MM.1S (cell line): ENCODE data around the gene SSU72.

Source experiments
- DNase-seq: peaks from one replicate; pipeline ENCODE4 v3.0.0-alpha.2; 2015
- H2AFZ ChIP-seq: fragments of 300-600 bp; sonication (generic); 2 replicates; pipeline ENCODE4 v1.6.0; 2016; ENCODE audit warnings: antibody characterized with exemption, low read length
- H3F3A ChIP-seq: fragments of 300-600 bp; sonication (generic); 2 replicates; pipeline ENCODE4 v1.6.1; 2016; ENCODE audit warnings: mild to moderate bottlenecking, antibody characterized with exemption, low read length, moderate library complexity, mixed read lengths; ENCODE audit not compliant: insufficient read depth
- H3K27ac ChIP-seq: fragments of 300-600 bp; sonication (generic); 2 replicates; pipeline ENCODE4 v1.5.1; 2016; ENCODE audit warnings: mild to moderate bottlenecking, low read length
- H3K27me3 ChIP-seq: fragments of 300-600 bp; sonication (generic); replicated peaks from 2 replicates; pipeline ENCODE4 v1.6.0; 2016; ENCODE audit warnings: low read length; ENCODE audit not compliant: insufficient read depth
- H3K36me3 ChIP-seq: fragments of 300-600 bp; sonication (generic); replicated peaks from 2 replicates; pipeline ENCODE4 v1.6.1; 2016; ENCODE audit warnings: mild to moderate bottlenecking, low read length, mixed read lengths; ENCODE audit not compliant: insufficient read depth
- H3K4me1 ChIP-seq: fragments of 300-600 bp; sonication (generic); 2 replicates; pipeline ENCODE4 v1.6.1; 2016; ENCODE audit warnings: low read length, mixed read lengths
- H3K4me2 ChIP-seq: fragments of 300-600 bp; sonication (generic); 2 replicates; pipeline ENCODE4 v1.6.0; 2016; ENCODE audit warnings: low read depth, low read length
- H3K4me3 ChIP-seq: fragments of 300-600 bp; sonication (generic); 2 replicates; pipeline ENCODE4 v1.5.1; 2016; ENCODE audit warnings: low read length, mixed read lengths
- H3K79me2 ChIP-seq: fragments of 300-600 bp; sonication (generic); 2 replicates; pipeline ENCODE4 v1.6.1; 2016; ENCODE audit warnings: mixed run types, low read length, mixed read lengths
- H3K9ac ChIP-seq: fragments of 300-600 bp; sonication (generic); 2 replicates; pipeline ENCODE4 v1.6.1; 2016; ENCODE audit warnings: low read length, mixed read lengths
- H3K9me2 ChIP-seq: fragments of 300-600 bp; sonication (generic); replicated peaks from 2 replicates; pipeline ENCODE4 v1.6.1; 2016; ENCODE audit warnings: mild to moderate bottlenecking, low read length, mixed read lengths; ENCODE audit not compliant: insufficient read depth
- H3K9me3 ChIP-seq: fragments of 300-600 bp; sonication (generic); replicated peaks from 2 replicates; pipeline ENCODE4 v1.6.1; 2016; ENCODE audit warnings: mild to moderate bottlenecking, low read length, mixed read lengths; ENCODE audit not compliant: insufficient read depth
- H4K20me1 ChIP-seq: fragments of 300-600 bp; sonication (generic); 2 replicates; pipeline ENCODE4 v1.6.1; 2016; ENCODE audit warnings: mild to moderate bottlenecking, low read length, moderate library complexity, mixed read lengths; ENCODE audit not compliant: insufficient read depth
- CTCF ChIP-seq: fragments of 300-600 bp; sonication (generic); IDR thresholded peaks from 2 replicates; pipeline ENCODE4 v1.5.1; 2016; ENCODE audit warnings: antibody characterized with exemption, low read length, mixed read lengths
- EZH2 ChIP-seq: fragments of 300-600 bp; sonication (generic); optimal IDR thresholded peaks from 2 replicates; pipeline ENCODE3; 2017; ENCODE audit warnings: low read depth, mild to moderate bottlenecking, antibody characterized with exemption, low read length, mixed read lengths
- EZH2phosphoT487 ChIP-seq: fragments of 300-600 bp; sonication (generic); IDR thresholded peaks from 2 replicates; pipeline ENCODE4 v1.6.1; 2018; ENCODE audit warnings: antibody characterized with exemption, low read length

SSU72 gene

GRCh38 chr1:1565340-1565739, 9.3 kb downstream of the SSU72 start:
- no peaks in the 10 kb centered on the region; the same call in 1 of the 2 replicates for H3F3A ChIP-seq
- H3K79me2 ChIP-seq = peaks cover 86% of the 10 kb centered on the region
- H3K36me3 ChIP-seq = peaks cover 9% of the 10 kb centered on the region; the same call in 1 of the 2 replicates
- no peak for DNase-seq
- no peak overlapping the region for H3K9ac ChIP-seq
- no peaks in the 10 kb centered on the region for H3K27me3 ChIP-seq
- H2AFZ ChIP-seq = no peak overlapping the region
- H3K4me1 ChIP-seq = no peaks in the 10 kb centered on the region
- H3K9me2 ChIP-seq = no peaks in the 10 kb centered on the region
- no peak overlapping the region for H3K4me2 ChIP-seq
- TF ChIP-seq EZH2phosphoT487 (no peak), EZH2 (no peak), CTCF (no peak)
- H3K9me3 ChIP-seq = no peaks in the 10 kb centered on the region
- H3K4me3 ChIP-seq = no peak overlapping the region
- peaks cover 24% of the 10 kb centered on the region for H4K20me1 ChIP-seq
- H3K27ac ChIP-seq = no peak overlapping the region

GRCh38 chr1:1564268-1564667, 10.4 kb downstream of the SSU72 start:
- Histone ChIP-seq H3K36me3 (peaks cover 9% of the 10 kb centered on the region; the same call in 1 of the 2 replicates), H3K9ac (no peak overlapping the region)

GRCh38 chr1:1563688-1564087, 11.0 kb downstream of the SSU72 start:
- no peaks in the 10 kb centered on the region for H3K27me3 ChIP-seq
- no peak overlapping the region for H3K4me2 ChIP-seq
- H3K4me3 ChIP-seq = no peak overlapping the region
- H3K27ac ChIP-seq = no peak overlapping the region
- no peaks in the 10 kb centered on the region for H3K4me1 ChIP-seq
- peaks cover 9% of the 10 kb centered on the region; the same call in 1 of the 2 replicates for H3K36me3 ChIP-seq
- H3K9me3 ChIP-seq = no peaks in the 10 kb centered on the region
- no peak for TF ChIP-seq CTCF
- TF ChIP-seq EZH2phosphoT487 = no peak
- TF ChIP-seq EZH2 = no peak
- no peaks in the 10 kb centered on the region for H3K9me2 ChIP-seq
- DNase-seq = no peak
- no peak overlapping the region for H3K9ac ChIP-seq
- peaks cover 69% of the 10 kb centered on the region for H3K79me2 ChIP-seq
- no peak overlapping the region for H2AFZ ChIP-seq
- no peaks in the 10 kb centered on the region; the same call in 1 of the 2 replicates for H3F3A ChIP-seq
- H4K20me1 ChIP-seq = peaks cover 24% of the 10 kb centered on the region

More at GRCh38 chr1:1564268-1564667, 10.4 kb downstream of the SSU72 start:
- no peaks in the 10 kb centered on the region for H3K9me3 ChIP-seq
- TF ChIP-seq EZH2 (no peak), CTCF (no peak), EZH2phosphoT487 (no peak)
- no peak overlapping the region for H2AFZ ChIP-seq
- H3F3A ChIP-seq = no peaks in the 10 kb centered on the region; the same call in 1 of the 2 replicates
- no peak overlapping the region for H3K27ac ChIP-seq
- DNase-seq = no peak
- H3K9me2 ChIP-seq = no peaks in the 10 kb centered on the region
- no peak overlapping the region for H3K4me2 ChIP-seq
- peaks cover 75% of the 10 kb centered on the region for H3K79me2 ChIP-seq
- no peaks in the 10 kb centered on the region for H3K27me3 ChIP-seq
- H3K4me3 ChIP-seq = no peak overlapping the region
- peaks cover 24% of the 10 kb centered on the region for H4K20me1 ChIP-seq
- H3K4me1 ChIP-seq = no peaks in the 10 kb centered on the region
